GM12878 (cell line): Measurements from ENCODE around the gene RBPJL. TPM values are rescaled to one million over a fixed set of nuclear protein-coding genes. Genes with fewer than 3 reads are reported as not detected.

Experiments
- ATAC-seq: fragments of 200-7000 bp; cut with Tn5 transposase; 3 replicates; pipeline ENCODE4 v1.9.1; 2020; ENCODE audit warnings: mild to moderate bottlenecking, moderate library complexity
- BruUV-seq: library from RNA; stranded (reverse); fragments of 400-500 nt; replicated peaks from 2 replicates; lab custom pipeline; 2021; lab: Mats Ljungman, UMichigan
- CTCF ChIA-PET: fragments of 300-600 bp; sonication (Branson Sonifier 250); formaldehyde crosslinking; extraction: SDS; loops from one replicate; lab custom pipeline; 2021; ENCODE audit warnings: inconsistent platforms; lab: Yijun Ruan, JAX
- POLR2A ChIA-PET: fragments of 350-600 bp; formaldehyde crosslinking; extraction: SDS; loops from one replicate; lab custom pipeline; 2021; ENCODE audit warnings: inconsistent platforms; lab: Charles Lee
- RAD21 ChIA-PET: fragments of 300-600 bp; sonication (Branson Sonifier 250); formaldehyde crosslinking; loops from one replicate; lab custom pipeline; 2023; ENCODE audit warnings: antibody characterized with exemption; ENCODE audit not compliant: unreplicated experiment; lab: Charles Lee
- SMC1A ChIA-PET: fragments of 300-600 bp; sonication (Branson Sonifier 250); formaldehyde crosslinking; loops from one replicate; lab custom pipeline; 2023; ENCODE audit not compliant: unreplicated experiment, uncharacterized antibody; lab: Charles Lee
- DNase-seq: peaks from one replicate; pipeline ENCODE4 v3.0.0-alpha.2; 2011; ENCODE audit warnings: low read depth, low spot score
- FAIRE-seq: peaks from 3 replicates; lab custom pipeline; 2011; peaks lifted over from hg19 to GRCh38; lab: Jason Lieb, UNC
- H2AFZ ChIP-seq: 2 replicates; pipeline ENCODE4 v1.6.0; 2011; ENCODE audit warnings: low read depth, low read length, control low read depth; ENCODE audit not compliant: control insufficient read depth
- H3K27ac ChIP-seq: 2 replicates; pipeline ENCODE4 v1.5.1; 2011; ENCODE audit warnings: control low read depth; ENCODE audit not compliant: control insufficient read depth, insufficient read depth
- H3K27me3 ChIP-seq, 2 experiments: replicated peaks in 1 of 2; 2 replicates each; pipeline versions ENCODE4 v1.6.0 to v1.6.1; 2011; ENCODE audit warnings: low read length in 1 of 2; ENCODE audit not compliant: control insufficient read depth in 2 of 2, insufficient read depth in 2 of 2
- H3K36me3 ChIP-seq, 2 experiments: 2 replicates each; pipeline ENCODE4 v1.5.1; 2011; ENCODE audit warnings: low read length in 1 of 2; ENCODE audit not compliant: control insufficient read depth in 2 of 2, insufficient read depth in 2 of 2
- H3K4me1 ChIP-seq: 2 replicates; pipeline ENCODE4 v1.6.1; 2011; ENCODE audit warnings: mild to moderate bottlenecking, low read length, moderate library complexity, mixed read lengths; ENCODE audit not compliant: control insufficient read depth, insufficient read depth
- H3K4me2 ChIP-seq: 2 replicates; pipeline ENCODE4 v1.6.0; 2011; ENCODE audit warnings: control low read depth; ENCODE audit not compliant: control insufficient read depth, insufficient read depth
- H3K4me3 ChIP-seq: fragments of 200-600 bp; sonication (generic); 2 replicates; pipeline ENCODE4 v1.5.1; 2016
- H3K79me2 ChIP-seq: 2 replicates; pipeline ENCODE4 v1.6.0; 2011; ENCODE audit warnings: low read length; ENCODE audit not compliant: control insufficient read depth, insufficient read depth
- H3K9ac ChIP-seq: 2 replicates; pipeline ENCODE4 v1.8.0; 2011; ENCODE audit warnings: low read length, control low read depth, mixed read lengths; ENCODE audit not compliant: control insufficient read depth, insufficient read depth
- H3K9me3 ChIP-seq: replicated peaks from 3 replicates; pipeline ENCODE4 v1.5.1; 2011; ENCODE audit warnings: mild to moderate bottlenecking, low read length; ENCODE audit not compliant: control insufficient read depth, insufficient read depth
- H4K20me1 ChIP-seq: 2 replicates; pipeline ENCODE4 v1.6.0; 2011; ENCODE audit not compliant: control insufficient read depth, insufficient read depth
- CHD2 ChIP-seq: IDR thresholded peaks from 2 replicates; pipeline ENCODE4 v1.6.1; 2011; ENCODE audit warnings: low read depth, low read length, improper control_type of control experiment, borderline replicate concordance
- GABPA ChIP-seq: IDR thresholded peaks from 2 replicates; pipeline ENCODE4 v1.6.1; 2014; ENCODE audit warnings: antibody characterized with exemption, low read depth, mild to moderate bottlenecking, inconsistent platforms
- GATAD2B ChIP-seq: fragments of 450-650 bp; conservative IDR thresholded peaks from 2 replicates; pipeline ENCODE4 v1.6.1; 2017; ENCODE audit warnings: low read depth, mild to moderate bottlenecking, moderate library complexity
- JUND ChIP-seq: IDR thresholded peaks from 2 replicates; pipeline ENCODE4 v1.6.1; 2012; ENCODE audit warnings: low read depth, mild to moderate bottlenecking, low read length, improper control_type of control experiment, moderate library complexity
- LARP7 ChIP-seq: fragments of 450-650 bp; IDR thresholded peaks from 2 replicates; pipeline ENCODE4 v1.6.1; 2017; ENCODE audit warnings: mild to moderate bottlenecking
- PAX8 ChIP-seq: fragments of 450-650 bp; IDR thresholded peaks from 2 replicates; pipeline ENCODE4 v1.6.1; 2017; ENCODE audit warnings: mild to moderate bottlenecking, moderate library complexity
- PML ChIP-seq: IDR thresholded peaks from 2 replicates; pipeline ENCODE4 v1.6.1; 2012; ENCODE audit warnings: low read length, inconsistent platforms
- SPI1 ChIP-seq: IDR thresholded peaks from 2 replicates; pipeline ENCODE4 v1.6.1; 2011; ENCODE audit warnings: low read depth, mild to moderate bottlenecking, low read length, moderate library complexity, borderline replicate concordance; ENCODE audit not compliant: insufficient read depth
- ZBTB4 ChIP-seq: fragments of 450-650 bp; formaldehyde crosslinking; IDR thresholded peaks from 2 replicates; pipeline ENCODE4 v1.4.0; 2022; ENCODE audit warnings: mild to moderate bottlenecking, moderate library complexity
- ZNF384 ChIP-seq: IDR thresholded peaks from 2 replicates; pipeline ENCODE4 v1.6.1; 2012; ENCODE audit warnings: low read depth, mild to moderate bottlenecking, low read length, improper control_type of control experiment, borderline replicate concordance
- WGBS: methylation state at CpG from one replicate; pipeline ENCODE4 v1.1.6; 2016; ENCODE audit warnings: low lambda C conversion rate; ENCODE audit not compliant: insufficient replicate concordance, insufficient coverage; ENCODE audit errors: missing lambda C conversion rate; 5-methylcytosine and 5-hydroxymethylcytosine counted together
- in situ Hi-C: fragments of 300-500 bp; cut with MboI; formaldehyde crosslinking; loops from 9 replicates; pipeline ENCODE4 v1.14.3; 2018; ENCODE audit warnings: mixed read lengths
- intact Hi-C: fragments of 100-400 bp; cut with micrococcal nuclease; formaldehyde crosslinking; loops from one replicate; pipeline ENCODE4 v1.14.2; 2022; ENCODE audit not compliant: unreplicated experiment
- polyA plus RNA-seq, 11 experiments: library from polyadenylated mRNA; depleted of rRNA in 4 of 11; unstranded in 6 of 11; stranded (reverse) in 5 of 11; fragments of >200 nt; fragmentation: Nextera tagmentation in 4 of 11; fragmentation: Illumina TruSeq in 1 of 11; extraction: Ambion mirVana in 4 of 11; extraction: Trizol in 1 of 11; gene quantifications; 1 replicate in 1 of 11; 2 replicates in 10 of 11; pipeline versions ENCODE4 v1.2.1 to v1.2.3, GENCODE V29; 2011 to 2016; ENCODE audit warnings: inconsistent platforms in 2 of 11, missing spikeins in 2 of 11, low read depth in 1 of 11
- total RNA-seq, 4 experiments: library from RNA; depleted of rRNA in 3 of 4; stranded (reverse); fragments of >200 nt in 3 of 4; fragmentation: Illumina TruSeq in 1 of 4; extraction: Trizol in 1 of 4; gene quantifications; 2 replicates each; pipeline versions ENCODE4 v1.2.1 to v1.2.3, GENCODE V29; 2013 to 2021
- TF ChIP-seq, protein P1 (sequence below): IDR thresholded peaks from 2 replicates; pipeline ENCODE4 v1.6.1; 2011; ENCODE audit warnings: borderline replicate concordance, low read depth, mild to moderate bottlenecking, moderate library complexity, low read length; ENCODE audit not compliant: insufficient read depth, poor library complexity, severe bottlenecking

RBPJL gene
- total and polyA plus RNA-seq, 10 of the 15 experiments (the other 5 are each of a cell fraction or from before 2014, with no cell fraction given), result 0.18 TPM; not detected in 9

DNA sequence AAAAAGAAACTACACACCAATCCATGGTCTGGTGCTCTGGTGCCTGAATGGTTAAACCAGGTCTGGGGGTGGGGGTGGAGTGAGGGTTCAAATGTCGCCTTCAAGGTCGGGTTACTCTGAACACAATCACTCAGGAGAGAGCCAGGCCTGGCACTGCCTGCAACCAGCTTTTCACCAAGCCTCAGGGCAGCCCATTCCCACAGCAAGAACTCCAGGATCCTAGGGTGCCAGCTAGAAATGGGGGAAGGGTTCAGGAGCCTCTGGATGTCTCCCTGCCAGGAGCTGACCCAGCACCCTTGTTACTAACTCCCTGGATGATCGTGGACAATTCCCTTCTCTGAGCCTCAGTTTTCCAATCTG, 34.9 kb downstream of the RBPJL start:
- in situ Hi-C loops, result no loop called here
- FAIRE-seq, result no peak
- SMC1A ChIA-PET, result interaction anchor here (0.6 kb wide), 1 partner anchor 95 kb away, joined by 3 read pairs; no protein-coding TSS in a partner anchor
- Histone ChIP-seq H3K79me2 (no peaks in the 10 kb centered on the region), H2AFZ (no peak overlapping the region), H3K36me3 (no peaks in the 10 kb centered on the region), H3K4me1 (peaks cover 5% of the 10 kb centered on the region), H3K4me2 (no peak overlapping the region), H3K9me3 (no peaks in the 10 kb centered on the region), H3K9ac (no peak overlapping the region), H3K4me3 (no peak overlapping the region), H3K27ac (no peak overlapping the region), H4K20me1 (peaks cover 2% of the 10 kb centered on the region; the same call in 1 of the 2 replicates), H3K27me3 (no peaks in the 10 kb centered on the region)
- intact Hi-C loops, result no loop called here
- POLR2A ChIA-PET, result no interaction called here
- 0% methylated on average over 3 of the region's 3 CpGs for WGBS
- BruUV-seq, result no TSS peak
- CTCF ChIA-PET, result interaction anchor here (0.9 kb wide), 1 partner anchor 96 kb away, joined by 4 read pairs; no protein-coding TSS in a partner anchor
- no peak for DNase-seq
- no peak for ATAC-seq
- RAD21 ChIA-PET, result no interaction called here
- TF ChIP-seq GABPA (no peak), GATAD2B (no peak), PAX8 (no peak), SPI1 (no peak), PML (no peak), LARP7 (no peak), JUND (no peak), ZNF384 (no peak), ZBTB4 (CRISPR knock-in tag) (no peak), CHD2 (no peak)
- TF ChIP-seq, protein P1, sequence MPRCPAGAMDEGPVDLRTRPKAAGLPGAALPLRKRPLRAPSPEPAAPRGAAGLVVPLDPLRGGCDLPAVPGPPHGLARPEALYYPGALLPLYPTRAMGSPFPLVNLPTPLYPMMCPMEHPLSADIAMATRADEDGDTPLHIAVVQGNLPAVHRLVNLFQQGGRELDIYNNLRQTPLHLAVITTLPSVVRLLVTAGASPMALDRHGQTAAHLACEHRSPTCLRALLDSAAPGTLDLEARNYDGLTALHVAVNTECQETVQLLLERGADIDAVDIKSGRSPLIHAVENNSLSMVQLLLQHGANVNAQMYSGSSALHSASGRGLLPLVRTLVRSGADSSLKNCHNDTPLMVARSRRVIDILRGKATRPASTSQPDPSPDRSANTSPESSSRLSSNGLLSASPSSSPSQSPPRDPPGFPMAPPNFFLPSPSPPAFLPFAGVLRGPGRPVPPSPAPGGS, result no peak
